ENCODE data around the gene PPFIA1.

- TF ChIP-seq POLR2A (IDR thresholded peaks at IDR 0.05) (no peak), CTCF (IDR thresholded peaks at IDR 0.05) (no peak)
Measured at GRCh38 chr11:70328556-70328955, 58.1 kb downstream of the PPFIA1 start.

All from testis (tissue), 2 donors.